Ectodermal cell (in vitro differentiated cells): ENCODE data around the gene DSCAM.

Experiments used
- H3K27ac ChIP-seq: 2 replicates; pipeline ENCODE4 v1.7.0; 2013; ENCODE audit warnings: mild to moderate bottlenecking, low read depth, low read length; ENCODE audit not compliant: insufficient read depth, poor library complexity, severe bottlenecking
- H3K27me3 ChIP-seq: 2 replicates; pipeline ENCODE4 v1.7.0; 2013; ENCODE audit warnings: mild to moderate bottlenecking, low read length; ENCODE audit not compliant: insufficient read depth, control insufficient read depth, poor library complexity, severe bottlenecking
- H3K36me3 ChIP-seq: one replicate; pipeline ENCODE4 v1.7.0; 2013; ENCODE audit warnings: low read length; ENCODE audit not compliant: control insufficient read depth, insufficient read depth
- H3K4me1 ChIP-seq: one replicate; pipeline ENCODE4 v1.7.0; 2013; ENCODE audit warnings: low read length; ENCODE audit not compliant: control insufficient read depth, insufficient read depth
- H3K4me3 ChIP-seq: 2 replicates; pipeline ENCODE4 v1.7.0; 2013; ENCODE audit warnings: low read depth, low read length, control low read depth; ENCODE audit not compliant: insufficient read depth
- H3K9me3 ChIP-seq: 2 replicates; pipeline ENCODE4 v1.7.0; 2013; ENCODE audit warnings: mild to moderate bottlenecking, low read length, moderate library complexity; ENCODE audit not compliant: control insufficient read depth
- WGBS, 2 experiments: methylation state at CpG; one replicate each; pipeline ENCODE4 v1.1.7; 2013; ENCODE audit warnings: missing lambda C conversion rate in 2 of 2; 5-methylcytosine and 5-hydroxymethylcytosine counted together

The DSCAM gene

GRCh38 chr21:40641042-40641441, 205.9 kb downstream of the DSCAM start:
- no peak overlapping the region for H3K4me3 ChIP-seq
- no peaks in the 10 kb centered on the region for H3K9me3 ChIP-seq
- no peaks in the 10 kb centered on the region for H3K36me3 ChIP-seq
- H3K27me3 ChIP-seq, result no peaks in the 10 kb centered on the region
- WGBS, 2 experiments, result 95 to 96% methylated on average over 7 of the region's 7 CpGs
- H3K27ac ChIP-seq, result no peak overlapping the region
- H3K4me1 ChIP-seq, result no peaks in the 10 kb centered on the region

- H3K27me3 ChIP-seq, result no peaks in the 10 kb centered on the region
- H3K4me1 ChIP-seq, result no peaks in the 10 kb centered on the region
- no peaks in the 10 kb centered on the region for H3K36me3 ChIP-seq
- no peaks in the 10 kb centered on the region for H3K9me3 ChIP-seq
- no peak overlapping the region for H3K27ac ChIP-seq
- WGBS, 2 experiments, result 91 to 96% methylated on average over 9 of the region's 9 CpGs
- H3K4me3 ChIP-seq, result no peak overlapping the region
Measured at GRCh38 chr21:40640266-40640789, 206.6 kb downstream of the DSCAM start.

- Histone ChIP-seq H3K27ac (no peak overlapping the region), H3K36me3 (no peaks in the 10 kb centered on the region), H3K4me1 (no peaks in the 10 kb centered on the region), H3K27me3 (no peaks in the 10 kb centered on the region), H3K4me3 (no peak overlapping the region), H3K9me3 (no peaks in the 10 kb centered on the region)
- 95% methylated on average over 6 of the region's 6 CpGs for WGBS, 2 experiments
Measured at GRCh38 chr21:40639616-40640194, 207.3 kb downstream of the DSCAM start.

GRCh38 chr21:40638466-40639251, 208.3 kb downstream of the DSCAM start:
- WGBS, 2 experiments, result 92 to 96% methylated on average over 13 to 17 of the region's 17 CpGs
- Histone ChIP-seq H3K36me3 (no peaks in the 10 kb centered on the region), H3K4me1 (no peaks in the 10 kb centered on the region), H3K27ac (no peak overlapping the region), H3K9me3 (no peaks in the 10 kb centered on the region), H3K27me3 (no peaks in the 10 kb centered on the region), H3K4me3 (no peak overlapping the region)

GRCh38 chr21:40636026-40636425, 210.9 kb downstream of the DSCAM start:
- WGBS, 2 experiments, result 90 to 93% methylated on average over 8 to 9 of the region's 9 CpGs
- Histone ChIP-seq H3K27me3 (no peaks in the 10 kb centered on the region), H3K9me3 (no peaks in the 10 kb centered on the region), H3K4me1 (no peaks in the 10 kb centered on the region), H3K4me3 (no peak overlapping the region), H3K36me3 (no peaks in the 10 kb centered on the region), H3K27ac (no peak overlapping the region)

- Histone ChIP-seq H3K4me3 (no peak overlapping the region), H3K36me3 (no peaks in the 10 kb centered on the region), H3K4me1 (no peaks in the 10 kb centered on the region), H3K9me3 (no peaks in the 10 kb centered on the region), H3K27me3 (no peaks in the 10 kb centered on the region), H3K27ac (no peak overlapping the region)
- 91 to 93% methylated on average over 4 of the region's 4 CpGs for WGBS, 2 experiments
Measured at GRCh38 chr21:40635391-40635790, 211.6 kb downstream of the DSCAM start.

- H3K27me3 ChIP-seq, result no peaks in the 10 kb centered on the region
- no peak overlapping the region for H3K27ac ChIP-seq
- 96 to 97% methylated on average over 6 of the region's 6 CpGs for WGBS, 2 experiments
- H3K4me1 ChIP-seq, result no peaks in the 10 kb centered on the region
- no peaks in the 10 kb centered on the region for H3K9me3 ChIP-seq
- no peaks in the 10 kb centered on the region for H3K36me3 ChIP-seq
- H3K4me3 ChIP-seq, result no peak overlapping the region
Measured at GRCh38 chr21:40634141-40634540, 212.8 kb downstream of the DSCAM start.

GRCh38 chr21:40633048-40633447, 213.9 kb downstream of the DSCAM start:
- H3K27ac ChIP-seq, result no peak overlapping the region
- 95 to 96% methylated on average over 9 of the region's 9 CpGs for WGBS, 2 experiments
- H3K27me3 ChIP-seq, result no peaks in the 10 kb centered on the region
- no peaks in the 10 kb centered on the region for H3K36me3 ChIP-seq
- H3K9me3 ChIP-seq, result no peaks in the 10 kb centered on the region
- H3K4me1 ChIP-seq, result no peaks in the 10 kb centered on the region
- no peak overlapping the region for H3K4me3 ChIP-seq

GRCh38 chr21:40631211-40631610, 215.7 kb downstream of the DSCAM start:
- Histone ChIP-seq H3K4me3 (no peak overlapping the region), H3K9me3 (no peaks in the 10 kb centered on the region), H3K36me3 (no peaks in the 10 kb centered on the region), H3K27me3 (no peaks in the 10 kb centered on the region), H3K27ac (no peak overlapping the region), H3K4me1 (no peaks in the 10 kb centered on the region)
- 88 to 96% methylated on average over 2 of the region's 2 CpGs for WGBS, 2 experiments

- Histone ChIP-seq H3K9me3 (no peaks in the 10 kb centered on the region), H3K4me3 (no peak overlapping the region), H3K27ac (no peak overlapping the region), H3K4me1 (no peaks in the 10 kb centered on the region), H3K36me3 (no peaks in the 10 kb centered on the region), H3K27me3 (no peaks in the 10 kb centered on the region)
- WGBS, 2 experiments, result 93 to 94% methylated on average over 3 of the region's 3 CpGs
Measured at GRCh38 chr21:40625991-40626390, 221.0 kb downstream of the DSCAM start.
